ENCODE results near the gene PRKAA1.

DNA sequence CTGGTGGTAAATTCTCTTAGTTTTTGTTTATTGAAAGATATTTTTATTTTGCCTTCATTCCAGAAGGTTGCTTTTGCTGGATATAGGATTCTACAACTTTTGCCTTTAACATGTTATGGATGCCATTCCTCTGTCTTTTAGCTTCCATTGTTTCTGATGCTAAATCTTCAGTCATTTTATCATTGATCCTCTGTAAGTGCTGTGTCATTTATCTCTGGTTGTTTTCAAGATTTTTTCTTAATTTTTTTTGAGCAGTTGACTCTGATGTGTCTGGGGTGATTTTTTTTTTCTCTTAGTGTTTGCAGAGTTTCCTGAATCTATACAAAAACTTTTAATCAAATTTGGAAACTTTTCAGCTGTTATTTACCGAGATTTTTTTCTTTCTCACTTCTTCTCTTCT lies 49.4 kb upstream of the PRKAA1 start:
- TF ChIP-seq EZH2 (IDR thresholded peaks at IDR 0.05; ENCODE audit: borderline replicate concordance, low read depth, low read length, severe bottlenecking) (no peak), CTCF (IDR thresholded peaks at IDR 0.05; ENCODE audit: borderline replicate concordance, extremely low read depth, low read length, poor library complexity, severe bottlenecking) (no peak)
